Coronary artery (tissue), 2 donors: ENCODE measurements around the gene CAPN2.

Experiments
- DNase-seq: peaks from one replicate; pipeline ENCODE4 v3.0.0-alpha.2; 2017; ENCODE audit warnings: low spot score
- H3K27ac ChIP-seq, 2 donors: fragments of 200-600 bp; sonication (generic); one replicate each; pipeline ENCODE4 v1.5.1; 2016 to 2019
- H3K4me3 ChIP-seq: fragments of 200-600 bp; sonication (generic); 2 replicates; pipeline ENCODE4 v1.5.1; 2016; ENCODE audit warnings: mild to moderate bottlenecking, moderate library complexity
- TF ChIP-seq, protein P1 (sequence below): fragments of 200-600 bp; sonication (generic); IDR thresholded peaks from one replicate; pipeline ENCODE4 v1.5.1; 2019; ENCODE audit warnings: antibody characterized with exemption

The CAPN2 gene

DNA sequence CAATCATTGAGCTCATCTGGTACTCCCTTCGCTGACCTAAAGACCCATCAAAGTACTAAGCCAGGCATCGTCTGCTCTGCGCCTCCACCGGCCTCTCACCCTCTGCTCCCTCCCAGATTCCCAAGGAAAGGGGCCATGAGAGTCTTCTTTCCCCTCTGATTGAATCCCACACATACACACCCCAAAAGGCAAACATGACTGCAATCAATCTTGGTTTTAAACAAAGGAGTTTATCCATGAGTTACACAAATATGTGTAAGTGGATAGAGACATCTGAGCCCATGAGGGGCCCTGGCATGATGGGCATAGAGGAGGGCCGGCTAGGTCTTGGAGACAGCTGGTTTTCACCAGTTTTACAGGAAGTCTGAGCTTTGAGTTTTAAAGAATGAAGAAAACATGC, 50.9 kb downstream of the CAPN2 start:
- DNase-seq = no peak
- TF ChIP-seq, protein P1, sequence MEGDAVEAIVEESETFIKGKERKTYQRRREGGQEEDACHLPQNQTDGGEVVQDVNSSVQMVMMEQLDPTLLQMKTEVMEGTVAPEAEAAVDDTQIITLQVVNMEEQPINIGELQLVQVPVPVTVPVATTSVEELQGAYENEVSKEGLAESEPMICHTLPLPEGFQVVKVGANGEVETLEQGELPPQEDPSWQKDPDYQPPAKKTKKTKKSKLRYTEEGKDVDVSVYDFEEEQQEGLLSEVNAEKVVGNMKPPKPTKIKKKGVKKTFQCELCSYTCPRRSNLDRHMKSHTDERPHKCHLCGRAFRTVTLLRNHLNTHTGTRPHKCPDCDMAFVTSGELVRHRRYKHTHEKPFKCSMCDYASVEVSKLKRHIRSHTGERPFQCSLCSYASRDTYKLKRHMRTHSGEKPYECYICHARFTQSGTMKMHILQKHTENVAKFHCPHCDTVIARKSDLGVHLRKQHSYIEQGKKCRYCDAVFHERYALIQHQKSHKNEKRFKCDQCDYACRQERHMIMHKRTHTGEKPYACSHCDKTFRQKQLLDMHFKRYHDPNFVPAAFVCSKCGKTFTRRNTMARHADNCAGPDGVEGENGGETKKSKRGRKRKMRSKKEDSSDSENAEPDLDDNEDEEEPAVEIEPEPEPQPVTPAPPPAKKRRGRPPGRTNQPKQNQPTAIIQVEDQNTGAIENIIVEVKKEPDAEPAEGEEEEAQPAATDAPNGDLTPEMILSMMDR = no peak
- no peak overlapping the region for H3K27ac ChIP-seq
- H3K4me3 ChIP-seq = no peak overlapping the region

- no peak for DNase-seq
- Histone ChIP-seq H3K4me3 (no peak overlapping the region), H3K27ac (no peak overlapping the region)
- TF ChIP-seq, protein P1 = no peak
These were observed 51.5 kb downstream of the CAPN2 start for GRCh38 chr1:223763881-223764280.

DNA sequence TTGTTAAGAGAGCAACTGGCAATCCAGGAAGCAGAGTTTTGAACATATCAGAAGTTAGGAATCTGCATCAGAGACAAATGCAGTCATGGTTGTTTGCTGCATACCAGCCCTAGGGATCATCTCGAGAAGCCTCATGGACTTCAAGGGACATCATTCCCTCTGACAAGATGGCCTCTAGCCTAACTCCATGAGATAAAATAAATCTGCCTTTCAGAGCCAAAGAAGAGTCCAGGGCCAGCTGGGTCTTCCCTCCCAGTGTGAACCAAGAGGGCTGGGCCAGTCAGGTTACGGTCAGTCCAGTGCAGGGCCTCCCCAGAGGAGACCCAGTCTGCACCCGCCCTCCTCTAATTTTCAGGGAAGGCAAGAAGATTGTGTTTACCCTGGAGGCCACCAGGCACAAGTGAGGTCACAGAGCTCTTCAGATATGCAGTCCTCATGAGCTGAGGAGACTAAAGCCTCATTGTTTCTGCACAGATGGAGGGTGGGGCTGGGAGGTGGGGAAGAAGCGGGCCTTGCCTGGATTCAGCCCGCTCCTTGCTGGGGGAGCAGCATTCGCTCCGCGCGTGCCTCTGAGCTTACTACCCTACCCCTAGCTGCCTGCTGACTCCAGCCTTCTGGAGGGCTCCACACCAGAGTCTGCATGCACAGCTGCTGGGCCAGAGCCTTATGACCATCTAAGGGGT, 52.8 kb downstream of the CAPN2 start:
- no peak overlapping the region for H3K27ac ChIP-seq
- H3K4me3 ChIP-seq = no peak overlapping the region
- DNase-seq = peak; percentile 73
- TF ChIP-seq, protein P1 = no peak

- no peak overlapping the region for H3K4me3 ChIP-seq
- peak; percentile 56 for DNase-seq
- H3K27ac ChIP-seq = no peak overlapping the region
- TF ChIP-seq, protein P1 = no peak
These were observed 53.5 kb downstream of the CAPN2 start for GRCh38 chr1:223765719-223766340.

DNA sequence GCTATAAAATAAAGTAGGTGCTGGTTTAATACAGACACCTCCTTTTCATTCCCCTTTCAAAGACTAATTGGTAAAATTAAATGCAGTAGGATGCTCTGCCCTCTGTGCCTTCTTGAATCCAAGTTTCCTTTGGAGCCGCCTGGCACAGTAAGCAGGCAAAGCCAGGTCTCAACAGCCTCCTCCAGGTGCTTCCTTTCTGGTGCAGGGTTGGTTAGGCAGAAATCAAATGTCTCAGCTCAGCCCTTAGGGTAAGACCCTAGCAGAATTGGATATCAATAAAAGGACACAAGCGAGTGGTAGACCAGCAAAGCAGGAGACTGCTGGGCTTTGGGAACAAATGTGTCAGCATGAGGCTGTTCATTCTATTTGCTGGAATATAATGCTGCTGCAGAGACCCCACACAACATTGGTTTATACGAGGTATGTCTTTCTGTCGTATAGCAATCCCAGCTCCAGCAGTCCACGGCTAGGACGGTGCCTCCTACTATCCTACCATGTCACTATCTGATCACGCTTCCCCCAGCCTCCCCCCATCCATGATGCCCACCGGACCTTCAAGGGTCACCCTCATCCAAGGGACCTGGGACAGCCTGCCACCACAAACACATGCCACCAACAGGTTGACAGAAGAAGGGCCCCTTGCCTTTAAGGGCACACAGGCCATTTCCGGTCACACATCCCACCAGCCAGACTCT, 58.4 kb downstream of the CAPN2 start:
- H3K27ac ChIP-seq = peak overlapping the region; percentile 72 to 83
- no peak overlapping the region for H3K4me3 ChIP-seq
- TF ChIP-seq, protein P1 = no peak
- no peak for DNase-seq

GRCh38 chr1:223771469-223771813, 59.1 kb downstream of the CAPN2 start:
- peak overlapping the region; percentile 36 for H3K4me3 ChIP-seq
- TF ChIP-seq, protein P1 = no peak
- H3K27ac ChIP-seq = peak overlapping the region; percentile 72 to 83
- no peak for DNase-seq
